DLD1 (cell line): ENCODE data around the gene MICB.
"Not testable (repeated sequence)": the region's sequence is repeated elsewhere in the genome, so short reads cannot be mapped to it uniquely, and the experiment has no call there.

Experiments
- in situ Hi-C: cut with HindIII; loops from 2 replicates; pipeline ENCODE4 v1.10.0; 2017; ENCODE audit warnings: low sequenced_read_pairs

The MICB gene

GRCh38 chr6:31498748-31499147 is 803 bp downstream of the MICB start:
- in situ Hi-C loops: no loop called here

GRCh38 chr6:31499648-31500047 is 1.7 kb downstream of the MICB start:
- in situ Hi-C loops: not testable (repeated sequence)

GRCh38 chr6:31502586-31502985 is 4.6 kb downstream of the MICB start:
- in situ Hi-C loops: no loop called here

GRCh38 chr6:31509036-31509435 is 11.1 kb downstream of the MICB start:
- in situ Hi-C loops: not testable (repeated sequence)

- in situ Hi-C loops: no loop called here
Observed at GRCh38 chr6:31510007-31510406, 12.1 kb downstream of the MICB start.

GRCh38 chr6:31513456-31514165 is 15.7 kb downstream of the MICB start:
- in situ Hi-C loops: no loop called here

GRCh38 chr6:31521835-31522234 is 23.9 kb downstream of the MICB start:
- in situ Hi-C loops: no loop called here

- in situ Hi-C loops: no loop called here
Observed at GRCh38 chr6:31525553-31525931, 27.6 kb downstream of the MICB start.

- in situ Hi-C loops: no loop called here
Observed at GRCh38 chr6:31525932-31526591, 28.1 kb downstream of the MICB start.

GRCh38 chr6:31528307-31528777 is 30.4 kb downstream of the MICB start:
- in situ Hi-C loops: no loop called here

GRCh38 chr6:31528821-31529328 is 30.9 kb downstream of the MICB start, which contains the start of gene MCCD1:
MCCD1 (plus strand) TSS chr6:31528962; CDS start chr6:31529015, 53 bp downstream.
- in situ Hi-C loops: no loop called here

- in situ Hi-C loops: no loop called here
Observed at GRCh38 chr6:31529329-31530150, 31.6 kb downstream of the MICB start.

GRCh38 chr6:31530659-31531058 is 32.7 kb downstream of the MICB start:
- in situ Hi-C loops: no loop called here

GRCh38 chr6:31531162-31531561 is 33.2 kb downstream of the MICB start:
- in situ Hi-C loops: no loop called here

GRCh38 chr6:31531771-31532643 is 34.1 kb downstream of the MICB start:
- in situ Hi-C loops: no loop called here

GRCh38 chr6:31532644-31533454 is 34.9 kb downstream of the MICB start:
- in situ Hi-C loops: no loop called here

- in situ Hi-C loops: no loop called here
Observed at GRCh38 chr6:31533455-31533841, 35.5 kb downstream of the MICB start.

GRCh38 chr6:31534011-31534410 is 36.1 kb downstream of the MICB start:
- in situ Hi-C loops: no loop called here

GRCh38 chr6:31534521-31535040 is 36.6 kb downstream of the MICB start:
- in situ Hi-C loops: no loop called here
